Activated CD4-positive, alpha-beta T cell treated with anti-CD3 and anti-CD28 coated beads for 1 hour (primary cell): Measurements from ENCODE around the gene SFXN4.
"Not testable (repeated sequence)": the region's sequence is repeated elsewhere in the genome, so short reads cannot be mapped to it uniquely, and the experiment has no call there.

Source experiments
- DNase-seq: peaks from one replicate; pipeline ENCODE4 v3.0.0-alpha.2; 2020

Gene SFXN4

GRCh38 chr10:119139464-119140067, 25.9 kb downstream of the SFXN4 start:
- peak; percentile 38 for DNase-seq

GRCh38 chr10:119138346-119139306, 26.9 kb downstream of the SFXN4 start:
- DNase-seq: no peak

GRCh38 chr10:119137878-119138277, 27.6 kb downstream of the SFXN4 start:
- DNase-seq: not testable (repeated sequence)

GRCh38 chr10:119136084-119136483, 29.4 kb downstream of the SFXN4 start:
- DNase-seq: no peak

GRCh38 chr10:119135513-119135881, 30.0 kb downstream of the SFXN4 start:
- no peak for DNase-seq

GRCh38 chr10:119133949-119134348, 31.6 kb downstream of the SFXN4 start:
- DNase-seq: no peak

GRCh38 chr10:119132521-119133345, 32.8 kb downstream of the SFXN4 start:
- DNase-seq: no peak

- no peak for DNase-seq
These were observed 33.8 kb downstream of the SFXN4 start for GRCh38 chr10:119131512-119132240.

GRCh38 chr10:119129721-119130120, 35.8 kb downstream of the SFXN4 start:
- DNase-seq: no peak

GRCh38 chr10:119125942-119126341, 39.6 kb downstream of the SFXN4 start:
- no peak for DNase-seq

GRCh38 chr10:119120875-119121274, 44.6 kb downstream of the SFXN4 start:
- DNase-seq: no peak

- DNase-seq: no peak
These were observed 45.1 kb downstream of the SFXN4 start for GRCh38 chr10:119120413-119120867.

- DNase-seq: no peak
These were observed 46.1 kb downstream of the SFXN4 start for GRCh38 chr10:119119400-119119799.

GRCh38 chr10:119118231-119118630, 47.3 kb downstream of the SFXN4 start:
- no peak for DNase-seq

GRCh38 chr10:119116326-119116951, 49.1 kb downstream of the SFXN4 start:
- DNase-seq: no peak

GRCh38 chr10:119115926-119116325, 49.6 kb downstream of the SFXN4 start:
- DNase-seq: no peak

GRCh38 chr10:119113751-119114732, 51.5 kb downstream of the SFXN4 start:
- no peak for DNase-seq

GRCh38 chr10:119112056-119112455, 53.5 kb downstream of the SFXN4 start:
- no peak for DNase-seq

- not testable (repeated sequence) for DNase-seq
These were observed 57.7 kb downstream of the SFXN4 start for GRCh38 chr10:119107771-119108170.

- DNase-seq: not testable (repeated sequence)
These were observed 58.4 kb downstream of the SFXN4 start for GRCh38 chr10:119107106-119107505.

- not testable (repeated sequence) for DNase-seq
These were observed 59.6 kb downstream of the SFXN4 start for GRCh38 chr10:119105899-119106298.
